Stomach (tissue), 9 donors: ENCODE data around the gene COL5A3. TPM values are rescaled to one million over a fixed set of nuclear protein-coding genes. Genes with fewer than 3 reads are reported as not detected.

Source experiments
- DNase-seq, 2 donors: peaks; one replicate each; pipeline versions ENCODE4 v3.0.0 to v3.0.0-alpha.2; 2013 to 2019
- H3K27ac ChIP-seq, 5 donors: fragments of 200-600 bp in 4 of 5; sonication (generic) in 4 of 5; one replicate each; pipeline ENCODE4 v1.5.1; 2013 to 2019; ENCODE audit warnings: mild to moderate bottlenecking in 1 of 5, moderate library complexity in 1 of 5
- H3K27me3 ChIP-seq, 3 donors: fragments of 200-600 bp; sonication (generic); one replicate each; pipeline ENCODE4 v1.5.1; 2017 to 2019; ENCODE audit warnings: mixed run types in 1 of 3
- H3K36me3 ChIP-seq, 4 donors: fragments of 200-600 bp; sonication (generic); 1 replicate in 3 of 4; 2 replicates in 1 of 4; pipeline ENCODE4 v1.5.1; 2016 to 2019
- H3K4me1 ChIP-seq, 4 donors: fragments of 200-600 bp; sonication (generic); one replicate each; pipeline ENCODE4 v1.5.1; 2016 to 2019
- H3K4me3 ChIP-seq, 4 donors: fragments of 200-600 bp; sonication (generic) in 3 of 4; one replicate each; pipeline ENCODE4 v1.5.1; 2016 to 2019; ENCODE audit warnings: mild to moderate bottlenecking in 1 of 4
- H3K9me3 ChIP-seq, 4 donors: fragments of 200-600 bp; sonication (generic); one replicate each; pipeline ENCODE4 v1.5.1; 2016 to 2019
- EP300 ChIP-seq: sonication (generic); formaldehyde crosslinking; IDR thresholded peaks from one replicate; pipeline ENCODE4 v1.6.1; 2017; ENCODE audit warnings: antibody characterized with exemption
- POLR2A ChIP-seq, 4 donors: fragments of 450-650 bp; IDR thresholded peaks; one replicate each; pipeline ENCODE4 v1.6.1; 2016; ENCODE audit warnings: antibody characterized with exemption in 4 of 4, control low read depth in 2 of 4, mild to moderate bottlenecking in 1 of 4, moderate library complexity in 1 of 4
- POLR2AphosphoS5 ChIP-seq, 3 donors: sonication (generic); formaldehyde crosslinking; IDR thresholded peaks; one replicate each; pipeline ENCODE4 v1.6.1; 2016; ENCODE audit warnings: antibody characterized with exemption in 3 of 3
- WGBS, 5 donors: extraction: QIAGEN DNeasy Blood & Tissue Kit in 3 of 5; methylation state at CpG; one replicate each; pipeline versions ENCODE4 v1.1.5 to v1.1.7; 2013 to 2018; 5-methylcytosine and 5-hydroxymethylcytosine counted together
- intact Hi-C: fragments of 100-400 bp; cut with DNase I; formaldehyde crosslinking; loops from one replicate; pipeline ENCODE4 v1.15.1; 2023; ENCODE audit warnings: low total_unique reads
- polyA plus RNA-seq, 3 donors: library from polyadenylated mRNA; stranded (reverse); fragments of 200-250 nt; gene quantifications; one replicate each; pipeline ENCODE4 v1.2.3, GENCODE V29; 2013
- total RNA-seq, 5 donors: library from RNA; depleted of rRNA; stranded (reverse); fragments of >200 nt; gene quantifications; one replicate each; pipeline versions ENCODE4 v1.1.0 to v1.2.3, GENCODE V29; 2014 to 2016
- TF ChIP-seq, protein P1 (sequence below), 7 experiments: fragments of 450-650 bp in 4 of 7; fragments of 200-600 bp in 3 of 7; sonication (generic) in 3 of 7; IDR thresholded peaks; one replicate each; pipeline ENCODE4 v1.5.1; 2016 to 2019; ENCODE audit warnings: antibody characterized with exemption in 7 of 7, control low read depth in 2 of 7, mild to moderate bottlenecking in 1 of 7
- donor health status: healthy with polysubstance abuse.
- donor health status: Bipolar disorder and iron deficiency.
- donor health status: healthy.

The COL5A3 gene
- total and polyA plus RNA-seq, 8 donors: 0.58 to 25.5 (median 5.5) TPM

DNA sequence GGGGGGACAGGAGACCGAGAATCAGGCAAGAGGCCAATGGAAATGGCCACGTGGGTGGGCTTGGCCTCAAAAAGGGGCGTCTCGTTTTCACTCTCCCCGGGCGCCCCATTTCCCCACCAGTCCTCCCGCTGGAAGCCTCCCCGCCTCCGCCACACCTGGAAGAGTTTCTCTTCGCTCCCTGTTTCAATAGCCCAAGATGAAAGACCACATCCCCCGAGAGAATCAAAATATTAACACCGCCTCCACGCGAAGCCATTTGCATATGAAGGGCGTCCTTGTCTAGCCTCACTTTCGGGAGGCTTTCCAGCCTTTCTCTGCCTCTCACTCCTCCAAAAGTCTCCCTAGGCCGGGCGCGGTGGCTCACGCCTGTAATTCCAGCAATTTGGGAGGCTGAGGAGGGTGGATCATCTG, 73.3 kb downstream of the COL5A3 start:
- TF ChIP-seq, protein P1, sequence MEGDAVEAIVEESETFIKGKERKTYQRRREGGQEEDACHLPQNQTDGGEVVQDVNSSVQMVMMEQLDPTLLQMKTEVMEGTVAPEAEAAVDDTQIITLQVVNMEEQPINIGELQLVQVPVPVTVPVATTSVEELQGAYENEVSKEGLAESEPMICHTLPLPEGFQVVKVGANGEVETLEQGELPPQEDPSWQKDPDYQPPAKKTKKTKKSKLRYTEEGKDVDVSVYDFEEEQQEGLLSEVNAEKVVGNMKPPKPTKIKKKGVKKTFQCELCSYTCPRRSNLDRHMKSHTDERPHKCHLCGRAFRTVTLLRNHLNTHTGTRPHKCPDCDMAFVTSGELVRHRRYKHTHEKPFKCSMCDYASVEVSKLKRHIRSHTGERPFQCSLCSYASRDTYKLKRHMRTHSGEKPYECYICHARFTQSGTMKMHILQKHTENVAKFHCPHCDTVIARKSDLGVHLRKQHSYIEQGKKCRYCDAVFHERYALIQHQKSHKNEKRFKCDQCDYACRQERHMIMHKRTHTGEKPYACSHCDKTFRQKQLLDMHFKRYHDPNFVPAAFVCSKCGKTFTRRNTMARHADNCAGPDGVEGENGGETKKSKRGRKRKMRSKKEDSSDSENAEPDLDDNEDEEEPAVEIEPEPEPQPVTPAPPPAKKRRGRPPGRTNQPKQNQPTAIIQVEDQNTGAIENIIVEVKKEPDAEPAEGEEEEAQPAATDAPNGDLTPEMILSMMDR (IDR thresholded peaks at IDR 0.05): no peak
- no peak for TF ChIP-seq POLR2A (IDR thresholded peaks at IDR 0.05)
- no peak for TF ChIP-seq EP300
- TF ChIP-seq POLR2AphosphoS5 (IDR thresholded peaks at IDR 0.05): no peak
- 10 to 14% (median 11%) methylated on average over 20 of the region's 20 CpGs for WGBS, 5 donors
- Histone ChIP-seq H3K36me3 (no peaks in the 10 kb centered on the region), H3K27ac (no peak overlapping the region), H3K27me3 (peaks cover 11 to 64% (median 53%) of the 10 kb centered on the region in 3 donors), H3K4me1 (peaks cover 13 to 35% (median 23%) of the 10 kb centered on the region in 4 donors), H3K9me3 (peaks cover 0 to 10% (median 5%) of the 10 kb centered on the region in 4 donors), H3K4me3 (peak overlapping the region in 1 of 4 donors; percentile 47)
- intact Hi-C loops: loop anchor here (5.0 to 10.0 kb wide), 2 partner anchors 90 to 458 kb away; no protein-coding TSS in a partner anchor
- no peak for DNase-seq

DNA sequence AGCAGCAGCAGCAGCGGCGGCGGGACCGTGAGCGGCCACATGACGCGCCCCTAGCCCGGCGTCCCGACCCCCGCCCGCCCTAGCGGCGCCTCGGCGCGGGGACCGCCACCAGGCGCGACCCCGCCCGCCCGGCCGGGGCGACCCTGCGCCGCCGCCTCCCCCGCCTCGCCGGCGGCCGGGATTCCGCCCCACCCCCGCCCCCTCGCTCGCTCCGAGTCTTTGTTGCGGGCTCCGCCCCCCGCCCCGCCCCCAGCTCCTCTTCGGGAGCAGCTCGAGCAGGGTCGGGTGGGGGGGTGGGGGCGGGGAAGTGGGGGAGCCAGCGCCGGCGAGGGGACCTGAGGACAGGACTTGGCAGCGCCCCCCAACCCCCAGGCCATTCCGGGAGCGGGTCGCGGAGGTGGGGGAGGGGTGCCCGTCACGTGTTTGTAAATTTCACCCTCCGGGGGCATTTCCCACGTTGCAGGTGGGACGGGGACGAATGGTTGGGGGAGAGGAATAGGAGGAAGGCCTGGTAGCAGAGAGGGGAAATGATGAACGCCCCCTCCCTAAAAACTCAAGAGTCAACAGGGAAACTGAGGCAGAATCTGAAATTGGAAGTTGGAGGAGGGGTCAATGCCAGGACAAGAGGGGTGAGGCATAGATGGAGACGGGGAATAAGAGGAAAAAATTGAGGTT, 73.8 kb downstream of the COL5A3 start, which contains the start of gene OLFM2:
TSS of gene OLFM2 (minus strand) at position 190 of the 675 bp plus-strand sequence. CDS start at position 41, 149 bp downstream.
- H3K27me3 ChIP-seq: peaks cover 11 to 69% (median 53%) of the 10 kb centered on the region in 3 donors
- H3K4me1 ChIP-seq: peaks cover 13 to 35% (median 23%) of the 10 kb centered on the region in 4 donors
- peak within 1 kb of the TSS; percentile 39 to 47 (median 40) for H3K4me3 ChIP-seq
- WGBS, 5 donors: 0 to 2% (median 2%) methylated on average over 11 to 61 of the region's 62 CpGs
- intact Hi-C loops: loop anchor here (5.0 to 10.0 kb wide), 2 partner anchors 91 to 458 kb away; no protein-coding TSS in a partner anchor
- TF ChIP-seq, protein P1 (IDR thresholded peaks at IDR 0.05): no peak
- TF ChIP-seq POLR2AphosphoS5 (IDR thresholded peaks at IDR 0.05): no peak
- no peak for TF ChIP-seq POLR2A (IDR thresholded peaks at IDR 0.05)
- no peak for TF ChIP-seq EP300
- no peaks in the 10 kb centered on the region for H3K36me3 ChIP-seq
- DNase-seq: peak in 1 of 2 donors; percentile 75
- H3K9me3 ChIP-seq: peaks cover 0 to 5% (median under 1%) of the 10 kb centered on the region in 4 donors
- peak within 1 kb of the TSS in 1 of 5 donors; percentile 13 for H3K27ac ChIP-seq

DNA sequence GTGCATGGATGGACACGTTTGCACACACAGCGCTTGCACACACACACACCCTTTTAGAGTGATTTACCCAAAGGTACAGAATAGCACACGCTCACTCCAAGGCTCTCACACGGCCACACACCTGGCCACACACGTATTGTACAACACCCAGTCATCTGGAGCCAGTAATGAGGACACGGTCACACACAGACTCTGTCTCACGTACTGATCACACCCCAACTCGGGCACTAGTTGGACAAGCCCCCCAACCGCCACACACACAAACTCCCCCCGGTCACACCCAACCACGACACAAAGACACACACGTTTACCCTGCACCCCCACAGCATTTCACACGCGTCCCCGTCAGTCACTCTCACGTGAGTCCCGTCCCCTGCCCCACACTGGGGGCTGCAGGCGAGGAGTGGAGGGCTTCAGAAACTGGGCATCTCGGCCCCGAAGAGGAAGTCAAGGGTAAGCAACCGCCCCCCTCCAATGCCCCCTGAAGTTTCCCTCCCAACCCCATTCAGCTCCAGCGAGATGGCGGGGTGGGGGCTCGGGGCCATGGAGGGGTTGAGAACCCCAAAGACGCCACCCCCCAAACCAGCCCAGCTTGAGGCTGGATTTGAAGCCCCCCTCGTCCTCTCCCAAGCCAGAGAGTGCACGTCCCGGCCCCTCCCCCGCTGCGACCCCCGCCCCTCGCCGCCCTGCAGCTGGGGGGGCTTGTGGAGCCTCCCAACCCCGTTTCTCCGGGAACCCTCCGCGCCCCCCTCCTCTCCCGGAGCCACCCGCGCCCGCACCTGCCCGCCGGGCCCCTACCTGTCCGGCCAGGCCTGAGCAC, 74.6 kb downstream of the COL5A3 start:
- no peaks in the 10 kb centered on the region for H3K36me3 ChIP-seq
- intact Hi-C loops: loop anchor here (5.0 to 10.0 kb wide), 2 partner anchors 92 to 459 kb away; no protein-coding TSS in a partner anchor
- peak in 1 of 2 donors; percentile 33 for DNase-seq
- peaks cover 11 to 74% (median 53%) of the 10 kb centered on the region in 3 donors for H3K27me3 ChIP-seq
- peak overlapping the region in 1 of 5 donors; percentile 13 for H3K27ac ChIP-seq
- WGBS, 5 donors: 1 to 4% (median 2%) methylated on average over 22 to 44 of the region's 44 CpGs
- peaks cover 0 to 4% (median 0%) of the 10 kb centered on the region in 4 donors for H3K9me3 ChIP-seq
- TF ChIP-seq, protein P1 (IDR thresholded peaks at IDR 0.05): no peak
- no peak for TF ChIP-seq POLR2AphosphoS5 (IDR thresholded peaks at IDR 0.05)
- no peak for TF ChIP-seq EP300
- TF ChIP-seq POLR2A (IDR thresholded peaks at IDR 0.05): no peak
- H3K4me3 ChIP-seq: peak overlapping the region; percentile 39 to 47 (median 40)
- H3K4me1 ChIP-seq: peaks cover 13 to 40% (median 29%) of the 10 kb centered on the region in 4 donors
